Measurements from ENCODE around the gene MCTP1.

Gene MCTP1

DNA sequence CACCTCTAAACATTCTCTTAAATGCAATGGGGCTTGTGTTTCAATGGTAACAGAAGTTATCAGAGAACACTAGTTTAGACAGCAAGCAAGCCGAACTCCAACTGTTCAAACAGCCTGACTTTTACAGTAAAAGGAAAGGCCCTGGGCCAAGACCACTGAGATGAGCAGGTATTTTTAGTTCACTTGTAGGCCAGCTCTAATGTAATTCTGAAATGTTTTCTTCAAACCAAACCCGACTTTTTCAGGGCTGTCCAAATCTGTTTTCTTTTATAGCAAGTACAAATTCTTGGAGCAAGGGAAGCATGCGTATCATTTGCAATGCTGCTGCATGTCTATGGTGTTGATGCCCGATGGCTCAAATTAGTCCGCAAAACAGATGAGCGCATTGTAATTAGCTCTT is 473.6 kb downstream of the MCTP1 start:
- WGBS (ENCODE audit: extremely low coverage, insufficient coverage, low lambda C conversion rate): no CpG with 5 or more reads among the region's 6 CpGs
- no peak overlapping the region for H3K18ac ChIP-seq (ENCODE audit: low read length)
- no peak overlapping the region for H3K4ac ChIP-seq (ENCODE audit: low read depth, low read length)
- no peak overlapping the region for H3K56ac ChIP-seq (ENCODE audit: low read length)
- H2BK15ac ChIP-seq (replicated peaks; ENCODE audit: low read depth): no peak overlapping the region
- H2BK120ac ChIP-seq (ENCODE audit: low read depth, low read length): no peak overlapping the region
- H2AK5ac ChIP-seq (ENCODE audit: low read length): no peak overlapping the region
- H4K8ac ChIP-seq (ENCODE audit: low read depth, low read length): no peak overlapping the region
- H3K79me1 ChIP-seq (ENCODE audit: low read length): no peaks in the 10 kb centered on the region
- H3K27me3 ChIP-seq (ENCODE audit: insufficient read depth, low read length, poor library complexity): no peaks in the 10 kb centered on the region
- no peak overlapping the region for H2BK5ac ChIP-seq (ENCODE audit: low read length)
- H3K4me3 ChIP-seq (ENCODE audit: low read length): no peak overlapping the region
- DNase-seq: no peak
- H3K27ac ChIP-seq (ENCODE audit: low read depth, low read length): no peak overlapping the region
- H3K79me2 ChIP-seq (ENCODE audit: control insufficient read depth, insufficient read depth, low read length): no peaks in the 10 kb centered on the region
- H4K5ac ChIP-seq (ENCODE audit: low read length): no peak overlapping the region
- no peak overlapping the region for H3K9ac ChIP-seq (ENCODE audit: low read length)
- H3K36me3 ChIP-seq (ENCODE audit: control insufficient read depth, insufficient read depth, low read length): no peaks in the 10 kb centered on the region
- no peak overlapping the region for H3K23ac ChIP-seq (ENCODE audit: low read length)
- H3K4me2 ChIP-seq (ENCODE audit: low read length): no peak overlapping the region
- H3K4me1 ChIP-seq (ENCODE audit: control insufficient read depth, low read depth, low read length): no peaks in the 10 kb centered on the region

DNA sequence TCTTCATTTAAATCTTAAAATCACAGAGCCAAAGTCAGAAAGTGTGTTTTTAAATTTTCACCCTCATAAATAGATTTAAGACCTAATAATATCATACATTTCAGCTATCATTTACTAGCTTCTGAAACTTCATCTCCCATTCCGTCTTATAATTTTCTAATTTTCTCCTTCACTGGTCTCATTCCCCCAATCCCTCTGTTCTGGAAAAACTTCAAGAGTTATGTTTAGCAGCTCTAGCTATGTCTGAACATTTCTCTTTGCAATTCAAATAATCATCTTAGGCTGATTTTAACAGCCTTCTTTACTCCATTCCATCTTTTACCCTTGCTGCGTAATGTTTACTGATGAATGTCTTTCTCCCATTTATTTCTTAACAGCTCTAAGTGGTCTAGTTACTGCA is 474.0 kb downstream of the MCTP1 start:
- H2BK120ac ChIP-seq (ENCODE audit: low read depth, low read length): no peak overlapping the region
- H3K4me3 ChIP-seq (ENCODE audit: low read length): no peak overlapping the region
- H3K18ac ChIP-seq (ENCODE audit: low read length): no peak overlapping the region
- no peaks in the 10 kb centered on the region for H3K79me2 ChIP-seq (ENCODE audit: control insufficient read depth, insufficient read depth, low read length)
- no peak overlapping the region for H2AK5ac ChIP-seq (ENCODE audit: low read length)
- H3K4ac ChIP-seq (ENCODE audit: low read depth, low read length): no peak overlapping the region
- 100% methylated on average over 1 of the region's 2 CpGs for WGBS (ENCODE audit: extremely low coverage, insufficient coverage, low lambda C conversion rate)
- H3K23ac ChIP-seq (ENCODE audit: low read length): no peak overlapping the region
- H2BK5ac ChIP-seq (ENCODE audit: low read length): no peak overlapping the region
- H4K5ac ChIP-seq (ENCODE audit: low read length): no peak overlapping the region
- no peak for DNase-seq
- no peaks in the 10 kb centered on the region for H3K36me3 ChIP-seq (ENCODE audit: control insufficient read depth, insufficient read depth, low read length)
- no peak overlapping the region for H3K27ac ChIP-seq (ENCODE audit: low read depth, low read length)
- H3K4me2 ChIP-seq (ENCODE audit: low read length): no peak overlapping the region
- no peak overlapping the region for H2BK15ac ChIP-seq (replicated peaks; ENCODE audit: low read depth)
- H3K9ac ChIP-seq (ENCODE audit: low read length): no peak overlapping the region
- H4K8ac ChIP-seq (ENCODE audit: low read depth, low read length): no peak overlapping the region
- H3K79me1 ChIP-seq (ENCODE audit: low read length): no peaks in the 10 kb centered on the region
- no peaks in the 10 kb centered on the region for H3K4me1 ChIP-seq (ENCODE audit: control insufficient read depth, low read depth, low read length)
- H3K27me3 ChIP-seq (ENCODE audit: insufficient read depth, low read length, poor library complexity): no peaks in the 10 kb centered on the region
- no peak overlapping the region for H3K56ac ChIP-seq (ENCODE audit: low read length)

DNA sequence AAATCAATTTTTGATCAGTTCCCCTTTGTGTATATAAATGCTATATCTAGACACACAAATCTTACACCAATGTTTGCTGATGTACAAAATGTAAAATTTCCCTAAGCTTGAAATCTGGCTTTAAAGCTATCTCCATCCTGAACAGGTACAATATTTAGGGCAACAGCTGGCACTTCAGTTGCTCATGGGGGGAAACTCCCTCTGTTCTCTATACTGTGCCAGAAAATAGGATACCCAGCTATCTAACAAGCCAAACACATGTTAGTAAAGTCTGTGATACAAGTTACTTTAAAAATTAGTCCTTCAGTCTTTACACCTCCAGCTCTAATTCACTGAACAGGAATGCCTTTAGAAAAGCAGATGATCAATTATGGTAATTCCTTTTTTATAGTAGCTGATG is 474.6 kb downstream of the MCTP1 start:
- H3K4me2 ChIP-seq (ENCODE audit: low read length): no peak overlapping the region
- no peaks in the 10 kb centered on the region for H3K36me3 ChIP-seq (ENCODE audit: control insufficient read depth, insufficient read depth, low read length)
- H3K27ac ChIP-seq (ENCODE audit: low read depth, low read length): no peak overlapping the region
- H2BK120ac ChIP-seq (ENCODE audit: low read depth, low read length): no peak overlapping the region
- H3K4ac ChIP-seq (ENCODE audit: low read depth, low read length): no peak overlapping the region
- no peaks in the 10 kb centered on the region for H3K79me1 ChIP-seq (ENCODE audit: low read length)
- no peak overlapping the region for H3K56ac ChIP-seq (ENCODE audit: low read length)
- no peak overlapping the region for H3K9ac ChIP-seq (ENCODE audit: low read length)
- no peak overlapping the region for H4K5ac ChIP-seq (ENCODE audit: low read length)
- no peaks in the 10 kb centered on the region for H3K4me1 ChIP-seq (ENCODE audit: control insufficient read depth, low read depth, low read length)
- no peak overlapping the region for H3K23ac ChIP-seq (ENCODE audit: low read length)
- H2AK5ac ChIP-seq (ENCODE audit: low read length): no peak overlapping the region
- no peaks in the 10 kb centered on the region for H3K27me3 ChIP-seq (ENCODE audit: insufficient read depth, low read length, poor library complexity)
- no peak overlapping the region for H3K18ac ChIP-seq (ENCODE audit: low read length)
- H2BK15ac ChIP-seq (replicated peaks; ENCODE audit: low read depth): no peak overlapping the region
- no peak overlapping the region for H2BK5ac ChIP-seq (ENCODE audit: low read length)
- H4K8ac ChIP-seq (ENCODE audit: low read depth, low read length): no peak overlapping the region
- no peaks in the 10 kb centered on the region for H3K79me2 ChIP-seq (ENCODE audit: control insufficient read depth, insufficient read depth, low read length)
- no peak for DNase-seq
- no peak overlapping the region for H3K4me3 ChIP-seq (ENCODE audit: low read length)

DNA sequence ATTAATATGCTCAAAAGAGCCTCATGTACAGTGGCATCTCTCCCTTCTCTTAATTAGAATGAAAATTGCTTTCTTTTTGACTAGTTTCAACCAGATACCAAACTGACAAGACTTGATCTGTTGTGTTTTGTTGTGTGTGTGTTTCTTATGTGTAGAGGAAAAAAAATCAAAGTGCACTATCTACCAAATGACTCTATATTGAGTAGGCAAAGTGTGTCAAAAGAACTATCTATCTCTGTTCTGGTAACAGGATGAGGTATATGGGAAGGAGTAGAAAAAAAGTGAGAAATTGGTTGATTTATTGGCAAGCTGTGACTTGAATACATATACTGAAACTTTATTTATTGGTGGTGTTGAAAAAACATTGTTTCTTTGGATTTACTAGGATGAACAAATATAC is 476.4 kb downstream of the MCTP1 start:
- H3K23ac ChIP-seq (ENCODE audit: low read length): no peak overlapping the region
- no peak overlapping the region for H3K4ac ChIP-seq (ENCODE audit: low read depth, low read length)
- H3K18ac ChIP-seq (ENCODE audit: low read length): no peak overlapping the region
- H3K27me3 ChIP-seq (ENCODE audit: insufficient read depth, low read length, poor library complexity): no peaks in the 10 kb centered on the region
- H3K4me3 ChIP-seq (ENCODE audit: low read length): no peak overlapping the region
- H2BK120ac ChIP-seq (ENCODE audit: low read depth, low read length): no peak overlapping the region
- H3K9ac ChIP-seq (ENCODE audit: low read length): no peak overlapping the region
- H2BK5ac ChIP-seq (ENCODE audit: low read length): no peak overlapping the region
- H3K4me1 ChIP-seq (ENCODE audit: control insufficient read depth, low read depth, low read length): no peaks in the 10 kb centered on the region
- no peak overlapping the region for H3K56ac ChIP-seq (ENCODE audit: low read length)
- no peak for DNase-seq
- no peak overlapping the region for H4K8ac ChIP-seq (ENCODE audit: low read depth, low read length)
- H3K79me2 ChIP-seq (ENCODE audit: control insufficient read depth, insufficient read depth, low read length): no peaks in the 10 kb centered on the region
- H3K4me2 ChIP-seq (ENCODE audit: low read length): no peak overlapping the region
- no peaks in the 10 kb centered on the region for H3K79me1 ChIP-seq (ENCODE audit: low read length)
- H3K36me3 ChIP-seq (ENCODE audit: control insufficient read depth, insufficient read depth, low read length): no peaks in the 10 kb centered on the region
- no peak overlapping the region for H2BK15ac ChIP-seq (replicated peaks; ENCODE audit: low read depth)
- H3K27ac ChIP-seq (ENCODE audit: low read depth, low read length): no peak overlapping the region
- no peak overlapping the region for H2AK5ac ChIP-seq (ENCODE audit: low read length)
- no peak overlapping the region for H4K5ac ChIP-seq (ENCODE audit: low read length)

DNA sequence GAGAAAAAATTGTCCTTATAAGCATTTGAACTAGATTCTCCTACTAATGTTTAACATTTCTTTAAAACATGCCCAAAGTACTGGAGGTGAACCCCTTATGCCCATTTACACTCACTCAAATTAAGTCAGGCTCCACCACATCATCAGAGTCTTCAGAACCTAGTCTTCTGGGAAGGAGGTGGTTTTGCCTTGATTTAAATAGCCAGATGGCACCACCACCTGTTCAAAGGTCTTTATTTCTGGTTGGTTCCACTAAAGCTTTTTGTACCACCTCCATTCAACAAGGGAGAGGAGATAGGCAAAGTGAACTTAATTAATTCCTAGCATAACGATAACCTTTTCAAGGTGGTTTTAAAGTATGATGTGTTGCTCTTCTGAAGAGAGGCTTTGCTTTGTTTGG is 476.9 kb downstream of the MCTP1 start:
- H3K4ac ChIP-seq (ENCODE audit: low read depth, low read length): no peak overlapping the region
- WGBS (ENCODE audit: extremely low coverage, insufficient coverage, low lambda C conversion rate): no CpG with 5 or more reads among the region's 1 CpG

DNA sequence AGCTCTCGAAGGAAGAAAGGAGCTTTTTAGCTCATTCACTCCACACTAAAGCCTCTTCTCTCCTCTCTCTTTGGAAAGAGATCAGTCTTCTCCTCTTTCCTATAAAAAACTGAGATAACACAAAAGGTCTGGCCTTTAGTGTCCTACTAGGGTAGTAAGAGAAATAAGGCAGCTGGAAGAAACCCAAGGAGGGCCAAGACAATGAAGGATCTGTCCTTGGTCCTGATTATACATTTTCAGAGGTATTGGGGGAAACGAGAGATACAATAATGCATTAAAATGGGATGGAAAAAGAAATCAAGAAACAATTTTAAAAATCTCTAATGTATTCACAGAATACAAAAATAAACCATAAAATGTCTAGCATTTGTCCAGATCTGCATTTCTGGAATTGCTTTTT is 482.4 kb downstream of the MCTP1 start:
- no peak overlapping the region for H4K8ac ChIP-seq (ENCODE audit: low read depth, low read length)
- H2BK120ac ChIP-seq (ENCODE audit: low read depth, low read length): no peak overlapping the region
- no peak overlapping the region for H2BK15ac ChIP-seq (replicated peaks; ENCODE audit: low read depth)
- no peak overlapping the region for H3K4me2 ChIP-seq (ENCODE audit: low read length)
- H3K56ac ChIP-seq (ENCODE audit: low read length): no peak overlapping the region
- H3K79me1 ChIP-seq (ENCODE audit: low read length): no peaks in the 10 kb centered on the region
- H2BK5ac ChIP-seq (ENCODE audit: low read length): no peak overlapping the region
- H3K9ac ChIP-seq (ENCODE audit: low read length): no peak overlapping the region
- H2AK5ac ChIP-seq (ENCODE audit: low read length): no peak overlapping the region
- no peaks in the 10 kb centered on the region for H3K36me3 ChIP-seq (ENCODE audit: control insufficient read depth, insufficient read depth, low read length)
- DNase-seq: peak; percentile 52
- H3K27me3 ChIP-seq (ENCODE audit: insufficient read depth, low read length, poor library complexity): no peaks in the 10 kb centered on the region
- no CpG with 5 or more reads among the region's 2 CpGs for whole genome bisulfite sequencing (ENCODE audit: extremely low coverage, insufficient coverage, low lambda C conversion rate)
- no peak overlapping the region for H3K4me3 ChIP-seq (ENCODE audit: low read length)
- no peak overlapping the region for H4K5ac ChIP-seq (ENCODE audit: low read length)
- no peaks in the 10 kb centered on the region for H3K79me2 ChIP-seq (ENCODE audit: control insufficient read depth, insufficient read depth, low read length)
- H3K4ac ChIP-seq (ENCODE audit: low read depth, low read length): no peak overlapping the region
- H3K23ac ChIP-seq (ENCODE audit: low read length): no peak overlapping the region
- no peaks in the 10 kb centered on the region for H3K4me1 ChIP-seq (ENCODE audit: control insufficient read depth, low read depth, low read length)
- H3K27ac ChIP-seq (ENCODE audit: low read depth, low read length): no peak overlapping the region
- no peak overlapping the region for H3K18ac ChIP-seq (ENCODE audit: low read length)

More for the DNA sequence above, 476.9 kb downstream of the MCTP1 start:
- Histone ChIP-seq H2BK5ac (ENCODE audit: low read length) (no peak overlapping the region), H3K18ac (ENCODE audit: low read length) (no peak overlapping the region), H4K8ac (ENCODE audit: low read depth, low read length) (no peak overlapping the region), H2AK5ac (ENCODE audit: low read length) (no peak overlapping the region), H3K9ac (ENCODE audit: low read length) (no peak overlapping the region), H3K4me1 (ENCODE audit: control insufficient read depth, low read depth, low read length) (no peaks in the 10 kb centered on the region), H3K56ac (ENCODE audit: low read length) (no peak overlapping the region), H3K27me3 (ENCODE audit: insufficient read depth, low read length, poor library complexity) (no peaks in the 10 kb centered on the region), H3K79me2 (ENCODE audit: control insufficient read depth, insufficient read depth, low read length) (no peaks in the 10 kb centered on the region), H3K79me1 (ENCODE audit: low read length) (no peaks in the 10 kb centered on the region), H3K4me2 (ENCODE audit: low read length) (no peak overlapping the region), H4K5ac (ENCODE audit: low read length) (no peak overlapping the region), H2BK120ac (ENCODE audit: low read depth, low read length) (no peak overlapping the region), H3K23ac (ENCODE audit: low read length) (no peak overlapping the region), H3K4me3 (ENCODE audit: low read length) (no peak overlapping the region), H3K36me3 (ENCODE audit: control insufficient read depth, insufficient read depth, low read length) (no peaks in the 10 kb centered on the region), H3K27ac (ENCODE audit: low read depth, low read length) (no peak overlapping the region), H2BK15ac (replicated peaks; ENCODE audit: low read depth) (no peak overlapping the region)
- DNase-seq: no peak

Measured in mesendoderm (in vitro differentiated cells).